Right lobe of liver (tissue), 6 donors: Measurements from ENCODE around the gene NRSN2. TPM values are rescaled to one million over a fixed set of nuclear protein-coding genes. Genes with fewer than 3 reads are reported as not detected.
"Not testable (repeated sequence)": the region's sequence is repeated elsewhere in the genome, so short reads cannot be mapped to it uniquely, and the experiment has no call there.

Experiments
- ATAC-seq, 4 donors: fragments of 200-7000 bp; cut with Tn5 transposase; one replicate each; pipeline ENCODE4 v1.9.1; 2020; ENCODE audit warnings: mild to moderate bottlenecking in 4 of 4, moderate library complexity in 4 of 4
- DNase-seq, 3 donors: peaks; one replicate each; pipeline ENCODE4 v3.0.0-alpha.2; 2020
- H3K27ac ChIP-seq, 3 donors: fragments of 200-600 bp; one replicate each; pipeline ENCODE4 v1.8.0; 2022
- H3K27me3 ChIP-seq, 2 donors: fragments of 200-600 bp; one replicate each; pipeline ENCODE4 v1.8.0; 2022
- H3K36me3 ChIP-seq, 4 donors: fragments of 200-600 bp; sonication (generic) in 1 of 4; one replicate each; pipeline versions ENCODE4 v1.5.1 to v1.8.0; 2017 to 2022; ENCODE audit warnings: control low read depth in 1 of 4
- H3K4me1 ChIP-seq, 4 donors: fragments of 200-600 bp; sonication (generic) in 1 of 4; one replicate each; pipeline versions ENCODE4 v1.5.1 to v1.8.0; 2017 to 2022; ENCODE audit warnings: control low read depth in 1 of 4
- H3K4me3 ChIP-seq, 3 donors: fragments of 200-600 bp; one replicate each; pipeline ENCODE4 v1.8.0; 2022
- H3K9me3 ChIP-seq, 4 donors: fragments of 200-600 bp; sonication (generic) in 1 of 4; one replicate each; pipeline versions ENCODE4 v1.5.1 to v1.8.0; 2017 to 2022; ENCODE audit warnings: control low read depth in 1 of 4
- CTCF ChIP-seq, 4 donors: fragments of 200-600 bp in 3 of 4; fragments of 450-650 bp in 1 of 4; IDR thresholded peaks; one replicate each; pipeline versions ENCODE4 v1.5.1 to v1.8.0; 2016 to 2022; ENCODE audit warnings: antibody characterized with exemption in 4 of 4, mild to moderate bottlenecking in 2 of 4
- POLR2A ChIP-seq: fragments of 450-650 bp; IDR thresholded peaks from one replicate; pipeline ENCODE4 v1.6.1; 2017; ENCODE audit warnings: antibody characterized with exemption, mild to moderate bottlenecking
- WGBS: methylation state at CpG from one replicate; pipeline ENCODE4 v1.1.6; 2018; ENCODE audit warnings: low coverage, low lambda C conversion rate; ENCODE audit not compliant: insufficient coverage; ENCODE audit errors: missing lambda C conversion rate; 5-methylcytosine and 5-hydroxymethylcytosine counted together
- intact Hi-C, 2 donors: fragments of 100-400 bp; cut with DNase I; formaldehyde crosslinking; loops; one replicate each; pipeline versions ENCODE4 v1.11.2 to v1.14.1; 2022
- total RNA-seq, 6 experiments: library from RNA; depleted of rRNA in 2 of 6; stranded (reverse); fragments of >200 nt in 2 of 6; fragmentation: NEBNext Ultra II Directional in 3 of 6; extraction: Animal tissue kit (Norgen Biotek cat#: 25700) in 3 of 6; gene quantifications; one replicate each; pipeline versions ENCODE4 v1.1.0 to v1.2.4, GENCODE V29; 2016 to 2023
- donor health status: DM: no; HTN: yes; CAD: no.
- donor health status: DM: no; HTN: no; CAD: no.
- donor health status: DM: no; HTN: no; CAD: no.
- donor health status: DM: no; HTN: yes; CAD: no.
- donor health status: DM: no; HTN: yes; CAD: no.

Gene NRSN2
- total RNA-seq, 6 experiments from 2014 or later = 1.3 to 4.1 (median 1.9) TPM

- ATAC-seq = no peak
- no peak for TF ChIP-seq CTCF (IDR thresholded peaks at IDR 0.05)
- TF ChIP-seq POLR2A = no peak
- intact Hi-C loops = loop anchor here in 1 of 2 donors (10.0 kb wide), 1 partner anchor 132 kb away; no protein-coding TSS in a partner anchor
Measured at GRCh38 chr20:353166-353565, 6.3 kb downstream of the NRSN2 start.

GRCh38 chr20:354298-354977 is 7.5 kb downstream of the NRSN2 start:
- no peaks in the 10 kb centered on the region for H3K9me3 ChIP-seq
- H3K27ac ChIP-seq = no peak overlapping the region
- DNase-seq = peak; percentile 65 to 75 (median 74)
- ATAC-seq = peak; percentile 97 to 99 (median 98)
- peak; percentile 93 to 98 (median 97) for TF ChIP-seq CTCF (IDR thresholded peaks at IDR 0.05)
- TF ChIP-seq POLR2A = no peak
- WGBS = 16% methylated on average over 5 of the region's 14 CpGs
- H3K4me3 ChIP-seq = no peak overlapping the region
- no peaks in the 10 kb centered on the region for H3K36me3 ChIP-seq
- intact Hi-C loops = loop anchor here in 1 of 2 donors (10.0 kb wide), 1 partner anchor 130 kb away; no protein-coding TSS in a partner anchor
- H3K27me3 ChIP-seq = no peaks in the 10 kb centered on the region
- peaks cover 0 to 3% (median 0%) of the 10 kb centered on the region in 4 donors for H3K4me1 ChIP-seq

More at GRCh38 chr20:353166-353565, 6.3 kb downstream of the NRSN2 start:
- Histone ChIP-seq H3K9me3 (no peaks in the 10 kb centered on the region), H3K4me3 (no peak overlapping the region), H3K27ac (no peak overlapping the region), H3K4me1 (peaks cover 0 to 13% (median 0%) of the 10 kb centered on the region in 4 donors), H3K27me3 (no peaks in the 10 kb centered on the region), H3K36me3 (no peaks in the 10 kb centered on the region)
- WGBS = no CpG with 5 or more reads among the region's 13 CpGs
- DNase-seq = no peak

GRCh38 chr20:356154-356553 is 9.2 kb downstream of the NRSN2 start:
- H3K36me3 ChIP-seq, H3K4me3 ChIP-seq, H3K27ac ChIP-seq, H3K27me3 ChIP-seq, H3K4me1 ChIP-seq, DNase-seq, H3K9me3 ChIP-seq, ATAC-seq: not testable (repeated sequence)
- intact Hi-C loops = loop anchor here (5.0 to 10.0 kb wide), 2 partner anchors 129 to 131 kb away; no protein-coding TSS in a partner anchor
- 85% methylated on average over 2 of the region's 2 CpGs for WGBS

- no peaks in the 10 kb centered on the region for H3K9me3 ChIP-seq
- H3K4me3 ChIP-seq = no peak overlapping the region
- intact Hi-C loops = loop anchor here (5.0 to 10.0 kb wide), 2 partner anchors 128 to 131 kb away; no protein-coding TSS in a partner anchor
Measured at GRCh38 chr20:356745-357144, 9.8 kb downstream of the NRSN2 start.

More at GRCh38 chr20:356745-357144, 9.8 kb downstream of the NRSN2 start:
- TF ChIP-seq POLR2A (no peak), CTCF (IDR thresholded peaks at IDR 0.05) (no peak)
- no peaks in the 10 kb centered on the region for H3K36me3 ChIP-seq
- H3K27me3 ChIP-seq = no peaks in the 10 kb centered on the region
- no peak for DNase-seq
- 88% methylated on average over 10 of the region's 10 CpGs for WGBS
- H3K27ac ChIP-seq = no peak overlapping the region
- H3K4me1 ChIP-seq = no peaks in the 10 kb centered on the region
- no peak for ATAC-seq
